Keratinocyte (primary cell): ENCODE measurements around the gene PARP1. TPM values are rescaled to one million over a fixed set of nuclear protein-coding genes. Genes with fewer than 3 reads are reported as not detected.

Source experiments
- DNase-seq: peaks from one replicate; pipeline ENCODE4 v3.0.0-alpha.2; 2011; ENCODE audit warnings: low read depth, missing footprints, low spot score
- FAIRE-seq: peaks from 2 replicates; lab custom pipeline; 2011; peaks lifted over from hg19 to GRCh38; lab: Jason Lieb, UNC
- H2AFZ ChIP-seq: 2 replicates; pipeline ENCODE4 v1.6.0; 2012; ENCODE audit warnings: low read length, control low read depth, inconsistent platforms; ENCODE audit not compliant: control insufficient read depth
- H3K27ac ChIP-seq: 2 replicates; pipeline ENCODE4 v1.5.1; 2011; ENCODE audit warnings: low read length; ENCODE audit not compliant: control insufficient read depth, insufficient read depth
- H3K27me3 ChIP-seq: 3 replicates; pipeline ENCODE4 v1.6.0; 2011; ENCODE audit warnings: low read length; ENCODE audit not compliant: control insufficient read depth, insufficient read depth; ENCODE audit errors: extremely low read depth
- H3K36me3 ChIP-seq, 2 experiments: 2 replicates in 1 of 2; 3 replicates in 1 of 2; pipeline ENCODE4 v1.5.1; 2011; ENCODE audit warnings: low read length in 2 of 2, mild to moderate bottlenecking in 1 of 2; ENCODE audit not compliant: control insufficient read depth in 2 of 2, insufficient read depth in 2 of 2; ENCODE audit errors: extremely low read depth in 1 of 2
- H3K4me1 ChIP-seq: 3 replicates; pipeline ENCODE4 v1.5.1; 2011; ENCODE audit warnings: low read length; ENCODE audit not compliant: control insufficient read depth, insufficient read depth; ENCODE audit errors: extremely low read depth
- H3K4me2 ChIP-seq: 3 replicates; pipeline ENCODE4 v1.6.0; 2011; ENCODE audit warnings: low read depth, low read length; ENCODE audit not compliant: control insufficient read depth, insufficient read depth; ENCODE audit errors: extremely low read depth
- H3K4me3 ChIP-seq, 3 experiments: fragments of 200-600 bp in 1 of 3; sonication (generic) in 1 of 3; 2 replicates in 2 of 3; 3 replicates in 1 of 3; pipeline ENCODE4 v1.5.1; 2011 to 2016; ENCODE audit warnings: low read length in 3 of 3, mild to moderate bottlenecking in 3 of 3, control low read depth in 2 of 3, inconsistent platforms in 1 of 3, low read depth in 1 of 3, mixed read lengths in 1 of 3, mixed run types in 1 of 3, moderate library complexity in 1 of 3; ENCODE audit not compliant: control insufficient read depth in 2 of 3, insufficient read depth in 2 of 3; ENCODE audit errors: extremely low read depth in 1 of 3
- H3K79me2 ChIP-seq: 2 replicates; pipeline ENCODE4 v1.6.0; 2012; ENCODE audit warnings: low read length; ENCODE audit not compliant: control insufficient read depth, insufficient read depth
- H3K9ac ChIP-seq: 3 replicates; pipeline ENCODE4 v1.6.0; 2011; ENCODE audit warnings: low read length; ENCODE audit not compliant: control insufficient read depth, insufficient read depth; ENCODE audit errors: extremely low read depth
- H3K9me1 ChIP-seq: 3 replicates; pipeline ENCODE4 v1.6.0; 2011; ENCODE audit warnings: low read length; ENCODE audit not compliant: control insufficient read depth, insufficient read depth; ENCODE audit errors: extremely low read depth
- H3K9me3 ChIP-seq: 2 replicates; pipeline ENCODE4 v1.5.1; 2012; ENCODE audit warnings: low read depth, low read length; ENCODE audit not compliant: control insufficient read depth
- H4K20me1 ChIP-seq: 3 replicates; pipeline ENCODE4 v1.6.0; 2011; ENCODE audit warnings: low read length; ENCODE audit not compliant: control insufficient read depth, insufficient read depth; ENCODE audit errors: extremely low read depth
- CTCF ChIP-seq, 3 experiments: IDR thresholded peaks in 1 of 3; conservative IDR thresholded peaks in 1 of 3; optimal IDR thresholded peaks in 1 of 3; 2 replicates in 2 of 3; 3 replicates in 1 of 3; pipeline versions ENCODE3 to v1.5.1; 2011; ENCODE audit warnings: low read length in 3 of 3, mild to moderate bottlenecking in 3 of 3, moderate library complexity in 2 of 3, control low read depth in 1 of 3, inconsistent platforms in 1 of 3; ENCODE audit not compliant: insufficient read depth in 2 of 3; ENCODE audit errors: extremely low read depth in 1 of 3
- EZH2 ChIP-seq: IDR thresholded peaks from one replicate; pipeline ENCODE4 v1.6.1; 2012; ENCODE audit warnings: inconsistent platforms, mild to moderate bottlenecking, low read length, moderate library complexity
- dilution Hi-C: fragments of 300-500 bp; cut with MboI; formaldehyde crosslinking; loops from one replicate; pipeline ENCODE4 v1.7.0; 2020; ENCODE audit warnings: low sequenced_read_pairs; ENCODE audit not compliant: extremely low pct_ligation_motif_present
- polyA plus RNA-seq, 5 experiments: library from polyadenylated mRNA; depleted of rRNA in 3 of 5; stranded (reverse) in 3 of 5; stranded (forward) in 1 of 5; unstranded in 1 of 5; fragments of >200 nt; gene quantifications; 1 replicate in 1 of 5; 2 replicates in 3 of 5; 3 replicates in 1 of 5; pipeline versions ENCODE4 v1.2.1 to v1.2.3, GENCODE V29; 2011 to 2012; ENCODE audit warnings: missing spikeins in 2 of 5, low read depth in 1 of 5, low replicate concordance in 1 of 5

The PARP1 gene
- polyA plus RNA-seq, 1 donor (not counting 4 experiments of a cell fraction or from before 2014, with no cell fraction given): 62.9 TPM

DNA sequence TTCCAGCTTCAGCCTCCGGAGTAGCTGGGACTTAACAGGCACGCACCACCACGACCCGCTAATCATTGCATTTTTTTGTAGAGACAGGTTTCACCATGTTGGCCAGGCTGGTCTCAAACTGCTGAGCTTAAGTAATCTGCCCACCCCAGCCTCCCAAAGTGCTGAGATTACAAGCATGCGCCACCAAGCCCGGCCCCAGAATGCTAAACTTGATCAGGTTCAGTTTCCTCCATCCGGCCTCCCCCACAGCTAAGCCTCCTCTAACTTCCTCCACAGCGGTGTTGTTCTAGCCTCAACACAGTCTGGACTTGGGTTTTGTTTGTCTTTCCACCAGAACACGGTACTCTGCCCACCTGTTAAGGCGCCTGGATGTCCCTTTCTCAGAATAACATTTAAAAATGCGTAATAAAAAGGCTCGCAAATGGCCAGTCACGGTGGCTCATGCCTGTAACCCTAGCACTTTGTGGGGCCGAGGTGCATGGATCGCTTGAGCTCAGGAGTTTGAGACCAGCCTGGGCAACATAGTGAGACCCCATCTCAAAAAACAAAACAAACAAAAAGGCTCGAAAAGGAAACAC lies 2.4 kb downstream of the PARP1 start:
- no peak for FAIRE-seq
- TF ChIP-seq CTCF (optimal IDR thresholded peaks at IDR 0.05 in 1 of 3, IDR thresholded peaks at IDR 0.05 in 1 of 3, conservative IDR thresholded peaks at IDR 0.05 in 1 of 3; ENCODE audit: extremely low read depth in 1 of 3, insufficient read depth in 2 of 3, low read length in 3 of 3): no peak
- TF ChIP-seq EZH2: no peak
- Histone ChIP-seq H3K27me3 (no peaks in the 10 kb centered on the region), H3K79me2 (peaks cover 42% of the 10 kb centered on the region), H3K27ac (no peak overlapping the region), H3K4me1 (peaks cover 14% of the 10 kb centered on the region), H3K9me1 (peaks cover 8% of the 10 kb centered on the region), H3K9me3 (no peaks in the 10 kb centered on the region), H3K36me3 (peaks cover 3 to 16% of the 10 kb centered on the region in 2 experiments), H2AFZ (no peak overlapping the region), H3K4me3 (no peak overlapping the region), H3K4me2 (no peak overlapping the region), H3K9ac (no peak overlapping the region), H4K20me1 (peaks cover 5% of the 10 kb centered on the region)
- dilution Hi-C loops: no loop called here
- no peak for DNase-seq

GRCh38 chr1:226404904-226405222 lies 3.0 kb downstream of the PARP1 start:
- no peak overlapping the region for H2AFZ ChIP-seq
- H3K9me3 ChIP-seq: no peaks in the 10 kb centered on the region
- peaks cover 8% of the 10 kb centered on the region for H3K9me1 ChIP-seq
- peaks cover 14% of the 10 kb centered on the region for H3K4me1 ChIP-seq
- FAIRE-seq (no peak), DNase-seq (no peak)
- dilution Hi-C loops: no loop called here
- no peak overlapping the region for H3K4me2 ChIP-seq
- no peak overlapping the region for H3K27ac ChIP-seq
- H3K36me3 ChIP-seq: peaks cover 3 to 16% of the 10 kb centered on the region in 2 experiments
- H3K79me2 ChIP-seq: peaks cover 42% of the 10 kb centered on the region
- no peak overlapping the region for H3K4me3 ChIP-seq
- no peak overlapping the region for H3K9ac ChIP-seq
- peaks cover 5% of the 10 kb centered on the region for H4K20me1 ChIP-seq
- TF ChIP-seq EZH2: no peak
- TF ChIP-seq CTCF (optimal IDR thresholded peaks at IDR 0.05 in 1 of 3, IDR thresholded peaks at IDR 0.05 in 1 of 3, conservative IDR thresholded peaks at IDR 0.05 in 1 of 3; ENCODE audit: extremely low read depth in 1 of 3, insufficient read depth in 2 of 3, low read length in 3 of 3): no peak
- H3K27me3 ChIP-seq: no peaks in the 10 kb centered on the region
